Measurements from ENCODE around the gene MYO9A.
"Not testable (repeated sequence)": the region's sequence is repeated elsewhere in the genome, so short reads cannot be mapped to it uniquely, and the experiment has no call there.

- not testable (repeated sequence) for TF ChIP-seq ZNF274 (IDR thresholded peaks at IDR 0.05; ENCODE audit: low read depth, low read length); YY1 (IDR thresholded peaks at IDR 0.05; ENCODE audit: insufficient read depth, insufficient read length); SUZ12 (IDR thresholded peaks at IDR 0.05; ENCODE audit: extremely low read depth, insufficient read depth, insufficient read length)
Observed at GRCh38 chr15:71998717-71999116, 119.2 kb downstream of the MYO9A start.

Measured in NT2/D1 (cell line).